Peyer's patch (tissue), 4 donors: Measurements from ENCODE around the gene PDE4D. TPM values are rescaled to one million over a fixed set of nuclear protein-coding genes. Genes with fewer than 3 reads are reported as not detected.
"Not testable (repeated sequence)": the region's sequence is repeated elsewhere in the genome, so short reads cannot be mapped to it uniquely, and the experiment has no call there.

ENCODE experiments used
- DNase-seq, 3 donors: peaks; one replicate each; pipeline ENCODE4 v3.0.0-alpha.2; 2017 to 2019
- H3K27ac ChIP-seq, 4 donors: fragments of 200-600 bp; sonication (generic); one replicate each; pipeline ENCODE4 v1.5.1; 2016 to 2019
- H3K27me3 ChIP-seq, 2 donors: fragments of 200-600 bp; sonication (generic); one replicate each; pipeline ENCODE4 v1.5.1; 2019
- H3K36me3 ChIP-seq, 3 donors: fragments of 200-600 bp; sonication (generic); one replicate each; pipeline ENCODE4 v1.5.1; 2016 to 2019
- H3K4me1 ChIP-seq, 4 donors: fragments of 200-600 bp; sonication (generic); one replicate each; pipeline ENCODE4 v1.5.1; 2016 to 2019
- H3K4me3 ChIP-seq, 4 donors: fragments of 200-600 bp; sonication (generic); 1 replicate in 3 of 4; 2 replicates in 1 of 4; pipeline ENCODE4 v1.5.1; 2016 to 2019; ENCODE audit warnings: mild to moderate bottlenecking in 1 of 4
- H3K9me3 ChIP-seq, 4 donors: fragments of 200-600 bp; sonication (generic); one replicate each; pipeline ENCODE4 v1.5.1; 2016 to 2019; ENCODE audit warnings: mild to moderate bottlenecking in 1 of 4
- CTCF ChIP-seq, 6 experiments: fragments of 450-650 bp in 4 of 6; fragments of 200-600 bp in 2 of 6; sonication (generic) in 1 of 6; IDR thresholded peaks; one replicate each; pipeline ENCODE4 v1.5.1; 2017 to 2019; ENCODE audit warnings: antibody characterized with exemption in 6 of 6, mild to moderate bottlenecking in 3 of 6, moderate library complexity in 1 of 6
- POLR2A ChIP-seq, 2 donors: fragments of 450-650 bp; IDR thresholded peaks; one replicate each; pipeline ENCODE4 v1.5.1; 2017; ENCODE audit warnings: antibody characterized with exemption in 2 of 2, mild to moderate bottlenecking in 2 of 2, moderate library complexity in 2 of 2
- total RNA-seq, 4 donors: library from RNA; depleted of rRNA; stranded (reverse); fragments of >200 nt; gene quantifications; one replicate each; pipeline ENCODE4 v1.1.0, GENCODE V29; 2016

PDE4D gene
- total RNA-seq, 4 donors from 2014 or later = 19.8 to 89.1 (median 43.9) TPM

GRCh38 chr5:59753599-59753998, 139.9 kb downstream of the PDE4D start:
- H3K4me1 ChIP-seq = peaks cover 0 to 10% (median 0%) of the 10 kb centered on the region in 4 donors
- H3K9me3 ChIP-seq = no peaks in the 10 kb centered on the region
- H3K27me3 ChIP-seq = no peaks in the 10 kb centered on the region
- H3K27ac ChIP-seq = no peak overlapping the region
- H3K36me3 ChIP-seq = no peaks in the 10 kb centered on the region
- no peak for DNase-seq
- TF ChIP-seq CTCF (IDR thresholded peaks at IDR 0.05) (no peak), POLR2A (IDR thresholded peaks at IDR 0.05) (no peak)
- no peak overlapping the region for H3K4me3 ChIP-seq

- Histone ChIP-seq H3K4me3 (no peak overlapping the region), H3K9me3 (no peaks in the 10 kb centered on the region), H3K27ac (no peak overlapping the region), H3K4me1 (no peaks in the 10 kb centered on the region), H3K27me3 (no peaks in the 10 kb centered on the region), H3K36me3 (no peaks in the 10 kb centered on the region)
- no peak for TF ChIP-seq CTCF (IDR thresholded peaks at IDR 0.05)
- TF ChIP-seq POLR2A (IDR thresholded peaks at IDR 0.05) = no peak
- no peak for DNase-seq
Measured at GRCh38 chr5:59749782-59750520, 143.6 kb downstream of the PDE4D start.

GRCh38 chr5:59748036-59748663, 145.4 kb downstream of the PDE4D start:
- not testable (repeated sequence) for H3K9me3 ChIP-seq, H3K27me3 ChIP-seq, H3K36me3 ChIP-seq, H3K4me3 ChIP-seq, H3K4me1 ChIP-seq
- DNase-seq = peak in 1 of 3 donors; percentile 58
- peak overlapping the region in 1 of 4 donors; percentile 16 for H3K27ac ChIP-seq

- Histone ChIP-seq H3K27me3 (no peaks in the 10 kb centered on the region), H3K27ac (peak overlapping the region in 1 of 4 donors; percentile 18), H3K4me3 (no peak overlapping the region), H3K4me1 (no peaks in the 10 kb centered on the region), H3K9me3 (no peaks in the 10 kb centered on the region), H3K36me3 (no peaks in the 10 kb centered on the region)
- DNase-seq = peak in 1 of 3 donors; percentile 48
- no peak for TF ChIP-seq POLR2A (IDR thresholded peaks at IDR 0.05)
Measured at GRCh38 chr5:59746241-59746765, 147.2 kb downstream of the PDE4D start.

- Histone ChIP-seq H3K4me1 (no peaks in the 10 kb centered on the region), H3K9me3 (no peaks in the 10 kb centered on the region), H3K36me3 (no peaks in the 10 kb centered on the region), H3K27me3 (no peaks in the 10 kb centered on the region), H3K4me3 (no peak overlapping the region), H3K27ac (peak overlapping the region in 1 of 4 donors; percentile 63)
- TF ChIP-seq CTCF (IDR thresholded peaks at IDR 0.05) (no peak), POLR2A (IDR thresholded peaks at IDR 0.05) (no peak)
- peak in 1 of 3 donors; percentile 46 for DNase-seq
Measured at GRCh38 chr5:59745415-59745863, 148.1 kb downstream of the PDE4D start.

- no peaks in the 10 kb centered on the region for H3K9me3 ChIP-seq
- no peaks in the 10 kb centered on the region for H3K36me3 ChIP-seq
- H3K27ac ChIP-seq = peak overlapping the region in 2 of 4 donors; percentile 37 to 63
- no peaks in the 10 kb centered on the region for H3K4me1 ChIP-seq
- no peak for DNase-seq
- no peak overlapping the region for H3K4me3 ChIP-seq
- H3K27me3 ChIP-seq = no peaks in the 10 kb centered on the region
- no peak for TF ChIP-seq POLR2A (IDR thresholded peaks at IDR 0.05)
- TF ChIP-seq CTCF (IDR thresholded peaks at IDR 0.05) = no peak
Measured at GRCh38 chr5:59744531-59744992, 149.0 kb downstream of the PDE4D start.
